HepG2 (cell line): Measurements from ENCODE around the gene PLA2G4A. TPM values are rescaled to one million over a fixed set of nuclear protein-coding genes. Genes with fewer than 3 reads are reported as not detected.

Experiments
- ATAC-seq: fragments of 200-7000 bp; cut with Tn5 transposase; 3 replicates; pipeline ENCODE4 v1.9.1; 2020; ENCODE audit warnings: mild to moderate bottlenecking, moderate library complexity
- BruUV-seq: library from RNA; stranded (reverse); fragments of 400-500 nt; replicated peaks from 2 replicates; lab custom pipeline; 2021; lab: Mats Ljungman, UMichigan
- CTCF ChIA-PET: fragments of 300-600 bp; formaldehyde crosslinking; extraction: SDS; loops from one replicate; lab custom pipeline; 2021; ENCODE audit warnings: low total read pairs, inconsistent platforms, low intra/inter-chr PET ratio; lab: Yijun Ruan, JAX
- POLR2A ChIA-PET: fragments of 350-600 bp; sonication (Branson Sonifier 250); formaldehyde crosslinking; loops from one replicate; lab custom pipeline; 2020; ENCODE audit warnings: antibody characterized with exemption, inconsistent platforms; lab: Yijun Ruan, JAX
- DNase-seq: peaks from one replicate; pipeline ENCODE4 v3.0.0-alpha.2; 2015; ENCODE audit warnings: low spot score
- FAIRE-seq: peaks from 3 replicates; lab custom pipeline; 2011; peaks lifted over from hg19 to GRCh38; lab: Jason Lieb, UNC
- H2AFZ ChIP-seq: one replicate; pipeline ENCODE4 v1.6.1; 2011; ENCODE audit warnings: low read length, inconsistent platforms
- H3K27ac ChIP-seq: fragments of 300-600 bp; 3 replicates; pipeline ENCODE4 v1.8.0; 2011; ENCODE audit warnings: mixed run types, mild to moderate bottlenecking, mixed read lengths, low read length, inconsistent platforms; ENCODE audit not compliant: insufficient read depth; ENCODE audit errors: extremely low read length
- H3K27me3 ChIP-seq, 2 experiments: fragments of 200-600 bp in 1 of 2; 2 replicates in 1 of 2; 3 replicates in 1 of 2; pipeline versions ENCODE4 v1.6.0 to v1.8.0; 2011; ENCODE audit warnings: low read length in 2 of 2, mild to moderate bottlenecking in 2 of 2, moderate library complexity in 2 of 2, inconsistent platforms in 1 of 2; ENCODE audit not compliant: insufficient read depth in 2 of 2, control insufficient read depth in 1 of 2
- H3K36me3 ChIP-seq, 2 experiments: fragments of 200-600 bp in 1 of 2; replicated peaks in 1 of 2; 2 replicates in 1 of 2; 3 replicates in 1 of 2; pipeline versions ENCODE4 v1.5.1 to v1.8.0; 2011; ENCODE audit warnings: low read length in 2 of 2, inconsistent platforms in 1 of 2; ENCODE audit not compliant: insufficient read depth in 2 of 2, control insufficient read depth in 1 of 2
- H3K4me1 ChIP-seq: 2 replicates; pipeline ENCODE4 v1.5.1; 2012; ENCODE audit warnings: low read length, inconsistent platforms; ENCODE audit not compliant: insufficient read depth
- H3K4me2 ChIP-seq: 2 replicates; pipeline ENCODE4 v1.6.0; 2011; ENCODE audit warnings: low read depth, low read length, inconsistent platforms
- H3K4me3 ChIP-seq, 3 experiments: fragments of 200-600 bp in 1 of 3; sonication (generic), shearing (Covaris generic) in 1 of 3; replicated peaks in 1 of 3; 2 replicates each; pipeline ENCODE4 v1.5.1; 2011 to 2016; ENCODE audit warnings: low read length in 3 of 3, inconsistent platforms in 2 of 3, low read depth in 2 of 3, mild to moderate bottlenecking in 2 of 3, control low read depth in 1 of 3, mixed read lengths in 1 of 3; ENCODE audit not compliant: insufficient read depth in 1 of 3
- H3K79me2 ChIP-seq: one replicate; pipeline ENCODE4 v1.6.1; 2011; ENCODE audit warnings: low read length, inconsistent platforms; ENCODE audit not compliant: insufficient read depth
- H3K9ac ChIP-seq: 2 replicates; pipeline ENCODE4 v1.6.0; 2011; ENCODE audit warnings: mild to moderate bottlenecking, low read depth, low read length, inconsistent platforms; ENCODE audit not compliant: insufficient read depth
- H3K9me3 ChIP-seq: 2 replicates; pipeline ENCODE4 v1.5.1; 2012; ENCODE audit warnings: mild to moderate bottlenecking, low read length
- H4K20me1 ChIP-seq: 2 replicates; pipeline ENCODE4 v1.6.0; 2011; ENCODE audit warnings: inconsistent platforms, mild to moderate bottlenecking, low read length, moderate library complexity; ENCODE audit not compliant: insufficient read depth
- ATF3 ChIP-seq: sonication (generic); formaldehyde crosslinking; IDR thresholded peaks from 2 replicates; pipeline ENCODE4 v1.4.0; 2020; ENCODE audit warnings: missing genetic modification reagents
- CSRNP2 ChIP-seq: sonication (generic); formaldehyde crosslinking; conservative IDR thresholded peaks from 2 replicates; pipeline ENCODE4 v1.8.0; 2022; ENCODE audit warnings: low read depth, missing genetic modification reagents
- ELF4 ChIP-seq: sonication (generic); formaldehyde crosslinking; IDR thresholded peaks from 2 replicates; pipeline ENCODE4 v1.5.0; 2020; ENCODE audit warnings: missing genetic modification reagents, mild to moderate bottlenecking, moderate library complexity, borderline replicate concordance
- FOSL2 ChIP-seq: sonication (generic); formaldehyde crosslinking; IDR thresholded peaks from 2 replicates; pipeline ENCODE4 v1.4.0; 2020; ENCODE audit warnings: missing genetic modification reagents
- FOXC1 ChIP-seq: sonication (generic); formaldehyde crosslinking; IDR thresholded peaks from 2 replicates; pipeline ENCODE4 v1.8.0; 2022; ENCODE audit warnings: mild to moderate bottlenecking, missing genetic modification reagents, borderline replicate concordance
- FOXM1 ChIP-seq: sonication (generic); formaldehyde crosslinking; IDR thresholded peaks from 2 replicates; pipeline ENCODE4 v1.5.0; 2020; ENCODE audit warnings: missing genetic modification reagents
- GZF1 ChIP-seq: sonication (generic); formaldehyde crosslinking; IDR thresholded peaks from 2 replicates; pipeline ENCODE4 v1.5.1; 2020; ENCODE audit warnings: mild to moderate bottlenecking, missing genetic modification reagents
- HNF4A ChIP-seq: sonication (generic); formaldehyde crosslinking; IDR thresholded peaks from 2 replicates; pipeline ENCODE4 v1.4.0; 2020; ENCODE audit warnings: missing genetic modification reagents
- PPARG ChIP-seq: conservative IDR thresholded peaks from 2 replicates; pipeline ENCODE4 v1.6.1; 2016; ENCODE audit warnings: missing biosample characterization, missing genetic modification reagents
- PTBP1 ChIP-seq: fragments of 200-400 bp; formaldehyde crosslinking; IDR thresholded peaks from 2 replicates; pipeline ENCODE4 v1.6.1; 2018; ENCODE audit warnings: low read length, low read depth; ENCODE audit not compliant: poor library complexity, severe bottlenecking
- RXRB ChIP-seq: IDR thresholded peaks from 2 replicates; pipeline ENCODE4 v1.6.1; 2016; ENCODE audit warnings: borderline replicate concordance, missing genetic modification reagents, missing compliant biosample characterization
- SOX13 ChIP-seq, 3 experiments: fragments of 450-650 bp in 1 of 3; sonication (generic) in 1 of 3; formaldehyde crosslinking in 1 of 3; IDR thresholded peaks in 2 of 3; conservative IDR thresholded peaks in 1 of 3; 2 replicates each; pipeline versions ENCODE4 v1.5.0 to v1.6.1; 2016 to 2020; ENCODE audit warnings: antibody characterized with exemption in 1 of 3, mild to moderate bottlenecking in 1 of 3, missing compliant biosample characterization in 1 of 3, missing genetic modification reagents in 1 of 3, moderate library complexity in 1 of 3
- WIZ ChIP-seq: sonication (generic); formaldehyde crosslinking; IDR thresholded peaks from 2 replicates; pipeline ENCODE4 v1.5.1; 2020; ENCODE audit warnings: mild to moderate bottlenecking, missing genetic modification reagents
- YY1 ChIP-seq: IDR thresholded peaks from 2 replicates; pipeline ENCODE4 v1.6.1; 2011; ENCODE audit warnings: low read length, low read depth, moderate library complexity, mild to moderate bottlenecking; ENCODE audit not compliant: insufficient read depth, insufficient replicate concordance
- ZNF331 ChIP-seq: sonication (generic); formaldehyde crosslinking; IDR thresholded peaks from 2 replicates; pipeline ENCODE4 v1.4.0; 2020; ENCODE audit warnings: missing genetic modification reagents
- ZNF530 ChIP-seq: sonication (generic); formaldehyde crosslinking; IDR thresholded peaks from 2 replicates; pipeline ENCODE4 v1.5.0; 2020; ENCODE audit warnings: low read depth, mild to moderate bottlenecking, missing genetic modification reagents
- ZSCAN21 ChIP-seq: sonication (generic); formaldehyde crosslinking; IDR thresholded peaks from 2 replicates; pipeline ENCODE4 v1.8.0; 2022; ENCODE audit warnings: mild to moderate bottlenecking, missing genetic modification reagents, moderate library complexity, borderline replicate concordance
- WGBS: methylation state at CpG from one replicate; pipeline ENCODE4 v1.1.6; 2017; ENCODE audit warnings: low lambda C conversion rate; 5-methylcytosine and 5-hydroxymethylcytosine counted together
- in situ Hi-C: cut with HindIII; loops from 2 replicates; pipeline ENCODE4 v1.10.0; 2017; ENCODE audit warnings: low pct_unique_long_range_greater_than_20kb; ENCODE audit not compliant: extremely low pct_ligation_motif_present
- intact Hi-C: fragments of 100-400 bp; cut with micrococcal nuclease; formaldehyde crosslinking; loops from one replicate; pipeline ENCODE4 v1.10.0; 2022; ENCODE audit not compliant: unreplicated experiment
- polyA plus RNA-seq, 8 experiments: library from polyadenylated mRNA; depleted of rRNA in 3 of 8; stranded (reverse) in 7 of 8; unstranded in 1 of 8; fragments of >200 nt; fragmentation: Illumina TruSeq in 4 of 8; extraction: Trizol in 4 of 8; gene quantifications; 2 replicates each; pipeline versions ENCODE4 v1.2.1 to v1.2.3, GENCODE V29; 2011 to 2016; ENCODE audit warnings: low read depth in 4 of 8, missing spikeins in 1 of 8, mixed read lengths in 1 of 8; ENCODE audit not compliant: insufficient read depth in 1 of 8
- total RNA-seq, 5 experiments: library from RNA; depleted of rRNA; stranded (reverse); fragments of >200 nt; fragmentation: Illumina TruSeq; extraction: Trizol; gene quantifications; 2 replicates each; pipeline ENCODE4 v1.2.3, GENCODE V29; 2016; ENCODE audit warnings: low read depth in 1 of 5
- TF ChIP-seq, protein P1 (sequence below): sonication (generic); formaldehyde crosslinking; IDR thresholded peaks from 2 replicates; pipeline ENCODE4 v1.4.0; 2020; ENCODE audit warnings: missing genetic modification reagents

PLA2G4A gene
- total and polyA plus RNA-seq, 2 of the 13 experiments (the other 11 are each of a cell fraction or from before 2014, with no cell fraction given) = not detected

- TF ChIP-seq PTBP1 (no peak), GZF1 (CRISPR knock-in tag) (no peak), ZSCAN21 (CRISPR knock-in tag) (no peak), RXRB (CRISPR knock-in tag) (no peak), YY1 (no peak), WIZ (no peak)
Measured at GRCh38 chr1:186819126-186819525, 9.6 kb upstream of the PLA2G4A start (continued).

GRCh38 chr1:186819563-186819962 is 9.2 kb upstream of the PLA2G4A start:
- TF ChIP-seq ATF3 (CRISPR knock-in tag) (no peak), HNF4A (CRISPR knock-in tag) (no peak), PPARG (CRISPR knock-in tag) (no peak), ZNF331 (CRISPR knock-in tag) (no peak), ZNF530 (CRISPR knock-in tag) (no peak), FOXM1 (CRISPR knock-in tag) (no peak), FOSL2 (no peak), ELF4 (CRISPR knock-in tag) (no peak), FOXC1 (CRISPR knock-in tag) (no peak), CSRNP2 (no peak), SOX13 (IDR thresholded peaks at IDR 0.05) (no peak), SOX13 (CRISPR knock-in tag; conservative IDR thresholded peaks at IDR 0.05 in 1 of 2, IDR thresholded peaks at IDR 0.05 in 1 of 2) (no peak)
- TF ChIP-seq, protein P1, sequence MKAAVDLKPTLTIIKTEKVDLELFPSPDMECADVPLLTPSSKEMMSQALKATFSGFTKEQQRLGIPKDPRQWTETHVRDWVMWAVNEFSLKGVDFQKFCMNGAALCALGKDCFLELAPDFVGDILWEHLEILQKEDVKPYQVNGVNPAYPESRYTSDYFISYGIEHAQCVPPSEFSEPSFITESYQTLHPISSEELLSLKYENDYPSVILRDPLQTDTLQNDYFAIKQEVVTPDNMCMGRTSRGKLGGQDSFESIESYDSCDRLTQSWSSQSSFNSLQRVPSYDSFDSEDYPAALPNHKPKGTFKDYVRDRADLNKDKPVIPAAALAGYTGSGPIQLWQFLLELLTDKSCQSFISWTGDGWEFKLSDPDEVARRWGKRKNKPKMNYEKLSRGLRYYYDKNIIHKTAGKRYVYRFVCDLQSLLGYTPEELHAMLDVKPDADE (CRISPR knock-in tag) = no peak
- Histone ChIP-seq H3K27ac (no peak overlapping the region), H3K9ac (no peak overlapping the region), H3K79me2 (no peaks in the 10 kb centered on the region), H3K4me2 (no peak overlapping the region), H3K27me3 (no peaks in the 10 kb centered on the region), H3K9me3 (no peaks in the 10 kb centered on the region), H3K4me3 (no peak overlapping the region), H3K4me1 (no peaks in the 10 kb centered on the region), H3K36me3 (no peaks in the 10 kb centered on the region), H4K20me1 (no peaks in the 10 kb centered on the region), H2AFZ (no peak overlapping the region)
- intact Hi-C loops (no loop called here), in situ Hi-C loops (no loop called here)
- DNase-seq (no peak), FAIRE-seq (no peak), ATAC-seq (no peak)
- no TSS peak for BruUV-seq
- POLR2A ChIA-PET = no interaction called here
- CTCF ChIA-PET = no interaction called here
- WGBS = 2% methylated on average over 2 of the region's 2 CpGs
